Ovary (tissue), 9 donors: ENCODE results near the gene ABCC4. TPM values are rescaled to one million over a fixed set of nuclear protein-coding genes. Genes with fewer than 3 reads are reported as not detected.

ENCODE experiments used
- DNase-seq, 5 donors: peaks; one replicate each; pipeline ENCODE4 v3.0.0-alpha.2; 2019 to 2020
- H3K27ac ChIP-seq, 2 donors: fragments of 200-600 bp; one replicate each; pipeline versions ENCODE4 v1.5.1 to v1.8.0; 2019 to 2022
- H3K27me3 ChIP-seq: fragments of 200-600 bp; one replicate; pipeline ENCODE4 v1.8.0; 2022
- H3K36me3 ChIP-seq: fragments of 200-600 bp; sonication (generic); one replicate; pipeline ENCODE4 v1.5.1; 2019
- H3K4me1 ChIP-seq: one replicate; pipeline ENCODE4 v1.8.1; 2013; ENCODE audit warnings: mild to moderate bottlenecking, moderate library complexity; ENCODE audit not compliant: insufficient read depth
- H3K4me3 ChIP-seq: fragments of 200-600 bp; sonication (generic); one replicate; pipeline ENCODE4 v1.5.1; 2017
- H3K9me3 ChIP-seq, 2 donors: fragments of 200-600 bp in 1 of 2; sonication (generic) in 1 of 2; one replicate each; pipeline versions ENCODE4 v1.5.1 to v1.8.1; 2013 to 2019; ENCODE audit warnings: mild to moderate bottlenecking in 1 of 2, moderate library complexity in 1 of 2
- CTCF ChIP-seq, 3 donors: fragments of 450-650 bp in 2 of 3; fragments of 200-600 bp in 1 of 3; IDR thresholded peaks; one replicate each; pipeline versions ENCODE4 v1.5.1 to v1.8.0; 2016 to 2022; ENCODE audit warnings: antibody characterized with exemption in 3 of 3, mild to moderate bottlenecking in 1 of 3
- EP300 ChIP-seq: sonication (generic); formaldehyde crosslinking; IDR thresholded peaks from one replicate; pipeline ENCODE4 v1.6.1; 2017; ENCODE audit warnings: antibody characterized with exemption
- POLR2A ChIP-seq: fragments of 450-650 bp; IDR thresholded peaks from one replicate; pipeline ENCODE4 v1.6.1; 2017; ENCODE audit warnings: antibody characterized with exemption, mild to moderate bottlenecking, moderate library complexity
- WGBS, 3 donors: extraction: QIAGEN DNeasy Blood & Tissue Kit in 1 of 3; methylation state at CpG; one replicate each; pipeline versions ENCODE4 v1.1.5 to v1.1.7; 2013 to 2017; 5-methylcytosine and 5-hydroxymethylcytosine counted together
- intact Hi-C, 4 donors: fragments of 100-400 bp; cut with DNase I; formaldehyde crosslinking; loops; one replicate each; pipeline versions ENCODE4 v1.11.0 to v1.15.1; 2022 to 2023
- polyA plus RNA-seq, 2 donors: library from polyadenylated mRNA; stranded (reverse); fragments of 200-250 nt in 1 of 2; fragments of 350-450 nt in 1 of 2; fragmentation: Illumina TruSeq in 1 of 2; extraction: RNeasy Lipid Tissue Mini Kit (QIAGEN cat#74804) in 1 of 2; gene quantifications; one replicate each; pipeline ENCODE4 v1.2.3, GENCODE V29; 2013 to 2014
- total RNA-seq, 7 donors: library from RNA; depleted of rRNA in 2 of 7; stranded (reverse); fragments of >200 nt in 2 of 7; fragmentation: NEBNext Ultra II Directional in 3 of 7; extraction: Animal tissue kit (Norgen Biotek cat#: 25700) in 3 of 7; gene quantifications; one replicate each; pipeline versions ENCODE4 v1.1.0 to v1.2.4, GENCODE V29; 2016 to 2023
- donor health status: DM: no; HTN: no; CAD: no; lungs with moderate emphysema.
- donor health status: DM: no; HTN: no; CAD: no.
- donor health status: Bipolar disorder and iron deficiency.
- donor health status: DM: yes; HTN: yes; CAD: no.
- donor health status: DM: no; HTN: no; CAD: no.
- donor health status: DM: yes; HTN: yes; CAD: no.

Gene ABCC4
- total and polyA plus RNA-seq, 9 donors = 6.1 to 28.5 (median 11.5) TPM

GRCh38 chr13:95150555-95150954 lies 150.7 kb downstream of the ABCC4 start:
- Histone ChIP-seq H3K4me1 (no peaks in the 10 kb centered on the region), H3K9me3 (no peaks in the 10 kb centered on the region), H3K4me3 (no peak overlapping the region), H3K27ac (no peak overlapping the region), H3K27me3 (no peaks in the 10 kb centered on the region), H3K36me3 (no peaks in the 10 kb centered on the region)
- DNase-seq = no peak
- TF ChIP-seq POLR2A (no peak), CTCF (IDR thresholded peaks at IDR 0.05) (no peak), EP300 (no peak)
- 53 to 57% (median 54%) methylated on average over 2 of the region's 2 CpGs for WGBS, 3 donors
- intact Hi-C loops = no loop called here

GRCh38 chr13:95146486-95146885 lies 154.8 kb downstream of the ABCC4 start:
- Histone ChIP-seq H3K4me1 (no peaks in the 10 kb centered on the region), H3K27ac (no peak overlapping the region), H3K36me3 (no peaks in the 10 kb centered on the region), H3K4me3 (no peak overlapping the region), H3K27me3 (no peaks in the 10 kb centered on the region), H3K9me3 (no peaks in the 10 kb centered on the region)
- intact Hi-C loops = no loop called here
- TF ChIP-seq POLR2A (no peak), CTCF (IDR thresholded peaks at IDR 0.05) (no peak), EP300 (no peak)
- 47 to 66% (median 59%) methylated on average over 3 of the region's 3 CpGs for WGBS, 3 donors
- no peak for DNase-seq

- TF ChIP-seq POLR2A (no peak), EP300 (no peak), CTCF (IDR thresholded peaks at IDR 0.05) (no peak)
- intact Hi-C loops = no loop called here
- Histone ChIP-seq H3K27me3 (no peaks in the 10 kb centered on the region), H3K4me3 (no peak overlapping the region), H3K36me3 (no peaks in the 10 kb centered on the region), H3K9me3 (no peaks in the 10 kb centered on the region), H3K4me1 (no peaks in the 10 kb centered on the region), H3K27ac (no peak overlapping the region)
- no peak for DNase-seq
- WGBS, 3 donors = 79 to 99% (median 96%) methylated on average over 3 of the region's 3 CpGs
These were observed 155.7 kb downstream of the ABCC4 start for GRCh38 chr13:95145587-95145986.

- TF ChIP-seq CTCF (IDR thresholded peaks at IDR 0.05) = no peak
- no peak for TF ChIP-seq EP300
- DNase-seq = no peak
- 93 to 97% (median 95%) methylated on average over 3 of the region's 3 CpGs for WGBS, 3 donors
- Histone ChIP-seq H3K27me3 (no peaks in the 10 kb centered on the region), H3K36me3 (no peaks in the 10 kb centered on the region), H3K4me1 (no peaks in the 10 kb centered on the region), H3K9me3 (no peaks in the 10 kb centered on the region), H3K4me3 (no peak overlapping the region), H3K27ac (no peak overlapping the region)
- intact Hi-C loops = no loop called here
These were observed 160.7 kb downstream of the ABCC4 start for GRCh38 chr13:95140502-95140901.
